Measurements from ENCODE around the gene ADCY2.
A peak's percentile ranks its signal among the peaks of the same experiment; 100 is the strongest.

Gene ADCY2

GRCh38 chr5:7857361-7857760, 461.4 kb downstream of the ADCY2 start:
- Histone ChIP-seq H3K4me3 (replicated peaks; ENCODE audit: low read depth, low read length) (no peak overlapping the region), H3K36me3 (ENCODE audit: control insufficient read depth, insufficient read depth, low read length) (peaks cover 5% of the 10 kb centered on the region), H3K27me3 (replicated peaks; ENCODE audit: control insufficient read depth, insufficient read depth, low read length) (no peaks in the 10 kb centered on the region)
- no peak for TF ChIP-seq CTCF (IDR thresholded peaks at IDR 0.05; ENCODE audit: insufficient read depth, low read length, poor library complexity, severe bottlenecking)
- DNase-seq (ENCODE audit: extremely low read depth, insufficient read length), result no peak

GRCh38 chr5:7857926-7858632, 462.1 kb downstream of the ADCY2 start:
- no peak for TF ChIP-seq CTCF (IDR thresholded peaks at IDR 0.05; ENCODE audit: insufficient read depth, low read length, poor library complexity, severe bottlenecking)
- peaks cover 5% of the 10 kb centered on the region for H3K36me3 ChIP-seq (ENCODE audit: control insufficient read depth, insufficient read depth, low read length)
- H3K27me3 ChIP-seq (replicated peaks; ENCODE audit: control insufficient read depth, insufficient read depth, low read length), result no peaks in the 10 kb centered on the region
- DNase-seq (ENCODE audit: extremely low read depth, insufficient read length), result no peak
- no peak overlapping the region for H3K4me3 ChIP-seq (replicated peaks; ENCODE audit: low read depth, low read length)

DNA sequence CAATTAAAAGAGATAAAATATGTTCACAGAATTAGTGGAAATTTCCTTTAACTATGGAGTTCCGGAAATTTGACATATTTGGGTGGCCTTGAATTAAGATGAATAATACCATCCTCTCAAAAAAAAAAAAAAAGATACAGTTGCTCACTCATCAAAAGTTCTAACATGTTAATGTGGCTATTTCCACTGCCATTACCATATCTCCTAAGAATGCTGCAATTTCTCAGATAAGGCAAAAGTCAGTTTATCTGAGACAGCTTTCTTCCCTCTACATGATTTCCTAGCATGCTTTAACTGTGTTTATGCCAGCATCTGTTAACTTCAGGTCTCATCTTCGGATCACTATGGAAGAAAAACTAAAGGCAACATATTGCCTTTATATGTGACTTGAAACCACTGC, 470.3 kb downstream of the ADCY2 start:
- TF ChIP-seq CTCF (IDR thresholded peaks at IDR 0.05; ENCODE audit: insufficient read depth, low read length, poor library complexity, severe bottlenecking), result no peak
- no peaks in the 10 kb centered on the region for H3K27me3 ChIP-seq (replicated peaks; ENCODE audit: control insufficient read depth, insufficient read depth, low read length)
- no peak for DNase-seq (ENCODE audit: extremely low read depth, insufficient read length)
- H3K4me3 ChIP-seq (replicated peaks; ENCODE audit: low read depth, low read length), result no peak overlapping the region
- peaks cover 3% of the 10 kb centered on the region for H3K36me3 ChIP-seq (ENCODE audit: control insufficient read depth, insufficient read depth, low read length)

DNA sequence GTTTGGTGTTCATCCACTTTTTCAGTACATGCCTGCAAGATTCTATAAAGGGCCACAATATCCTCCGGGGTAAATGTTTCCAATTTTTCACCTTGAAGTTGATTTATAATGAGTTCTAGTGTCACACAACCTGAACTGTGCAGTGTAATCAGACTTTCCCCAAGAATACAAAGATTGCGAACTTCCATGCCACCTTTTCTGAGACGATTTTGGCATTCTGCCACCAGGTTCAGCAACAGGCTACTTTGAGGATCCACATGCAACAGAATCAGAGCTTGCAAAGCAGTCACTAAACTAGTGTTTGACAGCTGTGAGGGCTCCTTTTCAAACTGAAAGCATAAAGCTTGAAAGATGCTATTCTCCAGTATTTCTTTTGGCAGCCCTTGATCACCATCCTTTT, 471.3 kb downstream of the ADCY2 start:
- Histone ChIP-seq H3K4me3 (replicated peaks; ENCODE audit: low read depth, low read length) (no peak overlapping the region), H3K36me3 (ENCODE audit: control insufficient read depth, insufficient read depth, low read length) (no peaks in the 10 kb centered on the region; the same call in 1 of the 2 replicates), H3K27me3 (replicated peaks; ENCODE audit: control insufficient read depth, insufficient read depth, low read length) (no peaks in the 10 kb centered on the region)
- no peak for DNase-seq (ENCODE audit: extremely low read depth, insufficient read length)
- TF ChIP-seq CTCF (IDR thresholded peaks at IDR 0.05; ENCODE audit: insufficient read depth, low read length, poor library complexity, severe bottlenecking), result no peak

DNA sequence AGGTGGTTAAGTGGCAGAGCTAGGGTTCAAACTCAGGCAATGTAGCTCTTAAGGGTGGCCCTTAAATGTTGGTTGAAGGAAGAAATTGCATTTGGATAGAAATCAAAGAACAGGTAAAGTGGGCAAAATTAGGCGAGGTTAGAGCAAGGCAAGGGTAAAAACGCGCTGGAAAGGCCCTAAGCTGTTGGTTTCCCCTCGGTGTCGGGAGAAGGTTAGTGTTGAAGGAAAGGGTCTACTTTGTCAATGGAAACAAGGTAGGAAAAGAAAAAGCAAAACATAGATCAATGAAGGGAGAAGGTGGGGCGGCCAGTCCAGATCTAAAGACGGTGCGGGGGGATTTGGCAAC, 472.5 kb downstream of the ADCY2 start:
- peak overlapping the region; percentile 92 for H3K4me3 ChIP-seq (replicated peaks; ENCODE audit: low read depth, low read length)
- no peaks in the 10 kb centered on the region; the same call in 1 of the 2 replicates for H3K36me3 ChIP-seq (ENCODE audit: control insufficient read depth, insufficient read depth, low read length)

More for the DNA sequence above, 472.5 kb downstream of the ADCY2 start:
- DNase-seq (ENCODE audit: extremely low read depth, insufficient read length), result no peak
- H3K27me3 ChIP-seq (replicated peaks; ENCODE audit: control insufficient read depth, insufficient read depth, low read length), result no peaks in the 10 kb centered on the region
- TF ChIP-seq CTCF (IDR thresholded peaks at IDR 0.05; ENCODE audit: insufficient read depth, low read length, poor library complexity, severe bottlenecking), result no peak

Measured in GM06990 (cell line).